K562 (cell line): ENCODE data around the gene PKHD1. TPM values are rescaled to one million over a fixed set of nuclear protein-coding genes. Genes with fewer than 3 reads are reported as not detected.

Experiments
- BCLAF1 ChIP-seq, 2 experiments: fragments of 450-650 bp in 1 of 2; IDR thresholded peaks; 2 replicates each; pipeline ENCODE4 v1.6.1; 2011 to 2017; ENCODE audit warnings: low read depth in 2 of 2, antibody characterized with exemption in 1 of 2, borderline replicate concordance in 1 of 2, low read length in 1 of 2, mild to moderate bottlenecking in 1 of 2, mixed read lengths in 1 of 2; ENCODE audit not compliant: control insufficient read depth in 1 of 2
- CHD7 ChIP-seq: fragments of 200-600 bp; sonication (generic); IDR thresholded peaks from one replicate; pipeline ENCODE4 v1.6.1; 2012; ENCODE audit warnings: mild to moderate bottlenecking, low read depth, low read length, inconsistent platforms
- KLF1 ChIP-seq: fragments of 450-650 bp; IDR thresholded peaks from 2 replicates; pipeline ENCODE4 v1.6.1; 2016; ENCODE audit warnings: missing genetic modification characterization, missing compliant biosample characterization
- SAFB2 ChIP-seq: fragments of 200-400 bp; formaldehyde crosslinking; IDR thresholded peaks from 2 replicates; pipeline ENCODE4 v1.6.1; 2018; ENCODE audit warnings: borderline replicate concordance, low read length, low read depth, moderate library complexity; ENCODE audit not compliant: severe bottlenecking
- SMAD3 ChIP-seq: fragments of 450-650 bp; formaldehyde crosslinking; conservative IDR thresholded peaks from 2 replicates; pipeline ENCODE4 v1.4.0; 2020; ENCODE audit warnings: mild to moderate bottlenecking
- SNRNP70 ChIP-seq: fragments of 200-400 bp; formaldehyde crosslinking; optimal IDR thresholded peaks from 2 replicates; pipeline ENCODE3; 2017; ENCODE audit warnings: low read depth, low read length
- TAL1 ChIP-seq: fragments of 450-650 bp; IDR thresholded peaks from 2 replicates; pipeline ENCODE4 v1.6.1; 2016; ENCODE audit warnings: mild to moderate bottlenecking
- TEAD1 ChIP-seq, 2 experiments: fragments of 450-650 bp in 1 of 2; sonication (generic) in 1 of 2; formaldehyde crosslinking; IDR thresholded peaks; 2 replicates each; pipeline versions ENCODE4 v1.4.0 to v1.8.0; 2020 to 2022; ENCODE audit warnings: mild to moderate bottlenecking in 2 of 2, missing genetic modification reagents in 1 of 2
- TEAD2 ChIP-seq: fragments of 450-650 bp; IDR thresholded peaks from 2 replicates; pipeline ENCODE4 v1.6.1; 2016; ENCODE audit warnings: missing genetic modification characterization, control low read depth, missing compliant biosample characterization
- ZBTB33 ChIP-seq: sonication (generic); formaldehyde crosslinking; IDR thresholded peaks from 2 replicates; pipeline ENCODE4 v1.8.1; 2023; ENCODE audit warnings: mild to moderate bottlenecking, missing genetic modification reagents
- ZC3H4 ChIP-seq: sonication (generic); formaldehyde crosslinking; IDR thresholded peaks from 2 replicates; pipeline ENCODE4 v1.9.0; 2021; ENCODE audit warnings: missing genetic modification reagents, borderline replicate concordance
- ZNF354B ChIP-seq: fragments of 250-450 bp; sonication (Bioruptor Pico); IDR thresholded peaks from 2 replicates; pipeline ENCODE4 v1.4.0; 2020
- polyA plus RNA-seq, 8 experiments: library from polyadenylated mRNA; depleted of rRNA in 4 of 8; stranded (reverse) in 5 of 8; unstranded in 3 of 8; fragments of >200 nt; fragmentation: Nextera tagmentation in 2 of 8; fragmentation: Illumina TruSeq in 1 of 8; extraction: Ambion mirVana in 2 of 8; extraction: Trizol in 1 of 8; gene quantifications; 2 replicates each; pipeline versions ENCODE4 v1.2.1 to v1.2.3, GENCODE V29; 2011 to 2014; ENCODE audit warnings: inconsistent platforms in 1 of 8, missing spikeins in 1 of 8
- total RNA-seq, 7 experiments: library from RNA; depleted of rRNA in 6 of 7; stranded (reverse); fragments of >200 nt in 6 of 7; fragmentation: Illumina TruSeq in 2 of 7; extraction: Trizol in 2 of 7; gene quantifications; 2 replicates each; pipeline versions ENCODE4 v1.2.1 to v1.2.3, GENCODE V29; 2011 to 2021; ENCODE audit warnings: low replicate concordance in 1 of 7

Gene PKHD1
- total and polyA plus RNA-seq, 9 of the 15 experiments (the other 6 are each of a cell fraction or from before 2014, with no cell fraction given) = 0.01 to 0.04 (median 0.01) TPM; not detected in 6

DNA sequence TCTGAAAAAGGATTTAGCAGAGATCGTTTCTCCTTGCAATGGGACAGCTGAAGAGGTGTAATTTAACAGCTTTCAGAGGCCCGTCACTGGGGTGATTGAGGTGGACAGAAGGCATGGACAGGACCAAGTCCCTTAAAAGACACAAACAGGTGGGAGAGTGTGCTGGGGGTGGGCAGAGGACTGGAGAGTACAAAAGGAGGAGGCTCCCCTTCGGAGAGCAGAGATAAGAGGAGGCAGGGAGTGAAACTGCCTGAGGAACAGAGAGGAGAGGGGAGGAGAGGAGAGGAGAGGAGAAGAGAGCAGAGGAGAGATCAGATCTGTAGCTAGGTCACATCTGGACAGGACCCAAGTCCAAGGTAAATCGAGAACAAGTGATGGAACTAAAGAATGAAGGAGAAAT, 48.6 kb upstream of the PKHD1 start (continued):
- no peak for TF ChIP-seq CHD7
- no peak for TF ChIP-seq TEAD1 (CRISPR knock-in tag; IDR thresholded peaks at IDR 0.05)
- TF ChIP-seq ZNF354B = no peak
- TF ChIP-seq TAL1 = no peak
- no peak for TF ChIP-seq BCLAF1 (IDR thresholded peaks at IDR 0.05; ENCODE audit: borderline replicate concordance in 1 of 2, control insufficient read depth in 1 of 2, low read depth in 2 of 2, low read length in 1 of 2)
- TF ChIP-seq TEAD2 (tag) = no peak
- no peak for TF ChIP-seq ZBTB33
- no peak for TF ChIP-seq ZC3H4
- no peak for TF ChIP-seq SAFB2
- TF ChIP-seq SMAD3 (CRISPR knock-in tag) = no peak
- TF ChIP-seq SNRNP70 = no peak
- TF ChIP-seq KLF1 = no peak
- TF ChIP-seq, all 486 proteins: peak for 0
